K562 (cell line): ENCODE results near the gene SHANK1. TPM values are rescaled to one million over a fixed set of nuclear protein-coding genes. Genes with fewer than 3 reads are reported as not detected.

Experiments
- ATF7 ChIP-seq: fragments of 450-650 bp; IDR thresholded peaks from 2 replicates; pipeline ENCODE4 v1.7.1; 2014; ENCODE audit warnings: mild to moderate bottlenecking, moderate library complexity
- CTBP1 ChIP-seq: fragments of 450-650 bp; IDR thresholded peaks from 2 replicates; pipeline ENCODE4 v1.6.1; 2016; ENCODE audit warnings: borderline replicate concordance
- GATAD2B ChIP-seq: fragments of 450-650 bp; IDR thresholded peaks from 2 replicates; pipeline ENCODE4 v1.6.1; 2017; ENCODE audit warnings: mild to moderate bottlenecking, borderline replicate concordance
- HDAC2 ChIP-seq: fragments of 450-650 bp; IDR thresholded peaks from 2 replicates; pipeline ENCODE4 v1.6.1; 2016; ENCODE audit warnings: mild to moderate bottlenecking
- NEUROD1 ChIP-seq: fragments of 150-350 bp; IDR thresholded peaks from 2 replicates; pipeline ENCODE4 v1.6.1; 2014; ENCODE audit warnings: borderline replicate concordance, low read length, low read depth; ENCODE audit not compliant: partially characterized antibody
- RBM25 ChIP-seq: fragments of 200-400 bp; formaldehyde crosslinking; IDR thresholded peaks from 2 replicates; pipeline ENCODE4 v1.6.1; 2018; ENCODE audit warnings: low read length, low read depth, moderate library complexity; ENCODE audit not compliant: severe bottlenecking
- SAFB ChIP-seq: fragments of 200-400 bp; formaldehyde crosslinking; IDR thresholded peaks from 2 replicates; pipeline ENCODE4 v1.6.1; 2017; ENCODE audit warnings: low read depth, low read length, borderline replicate concordance
- SRF ChIP-seq, 2 experiments: fragments of 250-450, 450-650 bp in 1 of 2; sonication (Bioruptor Pico) in 1 of 2; sonication (generic) in 1 of 2; formaldehyde crosslinking; IDR thresholded peaks; 2 replicates each; pipeline versions ENCODE4 v1.5.0 to v1.5.1; 2020 to 2022; ENCODE audit warnings: mild to moderate bottlenecking in 1 of 2, missing genetic modification reagents in 1 of 2
- STAT5B ChIP-seq: fragments of 250-450 bp; sonication (Bioruptor Pico); IDR thresholded peaks from 2 replicates; pipeline ENCODE4 v1.8.0; 2021; ENCODE audit warnings: mild to moderate bottlenecking, inconsistent platforms
- TARDBP ChIP-seq: fragments of 450-650 bp; IDR thresholded peaks from 2 replicates; pipeline ENCODE4 v1.6.1; 2016
- ZBTB49 ChIP-seq: sonication (generic); formaldehyde crosslinking; IDR thresholded peaks from 2 replicates; pipeline ENCODE4 v1.8.0; 2022; ENCODE audit warnings: missing genetic modification reagents, mild to moderate bottlenecking, borderline replicate concordance
- ZKSCAN1 ChIP-seq: fragments of 150-350 bp; IDR thresholded peaks from 2 replicates; pipeline ENCODE4 v1.6.1; 2016; ENCODE audit warnings: low read depth, low read length
- ZNF217 ChIP-seq: sonication (generic); formaldehyde crosslinking; IDR thresholded peaks from 2 replicates; pipeline ENCODE4 v1.8.0; 2022; ENCODE audit warnings: mild to moderate bottlenecking, missing genetic modification reagents
- ZNF318 ChIP-seq, 2 experiments: fragments of 450-650 bp; IDR thresholded peaks; 2 replicates each; pipeline ENCODE4 v1.6.1; 2016; ENCODE audit warnings: mild to moderate bottlenecking in 2 of 2, borderline replicate concordance in 1 of 2, low read depth in 1 of 2, moderate library complexity in 1 of 2
- polyA plus RNA-seq, 8 experiments: library from polyadenylated mRNA; depleted of rRNA in 4 of 8; stranded (reverse) in 5 of 8; unstranded in 3 of 8; fragments of >200 nt; fragmentation: Nextera tagmentation in 2 of 8; fragmentation: Illumina TruSeq in 1 of 8; extraction: Ambion mirVana in 2 of 8; extraction: Trizol in 1 of 8; gene quantifications; 2 replicates each; pipeline versions ENCODE4 v1.2.1 to v1.2.3, GENCODE V29; 2011 to 2014; ENCODE audit warnings: inconsistent platforms in 1 of 8, missing spikeins in 1 of 8
- total RNA-seq, 7 experiments: library from RNA; depleted of rRNA in 6 of 7; stranded (reverse); fragments of >200 nt in 6 of 7; fragmentation: Illumina TruSeq in 2 of 7; extraction: Trizol in 2 of 7; gene quantifications; 2 replicates each; pipeline versions ENCODE4 v1.2.1 to v1.2.3, GENCODE V29; 2011 to 2021; ENCODE audit warnings: low replicate concordance in 1 of 7
- TF ChIP-seq, protein P1 (sequence below): fragments of 450-650 bp; IDR thresholded peaks from 2 replicates; pipeline ENCODE4 v1.6.1; 2014; ENCODE audit warnings: low read depth, mild to moderate bottlenecking, moderate library complexity, borderline replicate concordance

Gene SHANK1
- total and polyA plus RNA-seq, 9 of the 15 experiments (the other 6 are each of a cell fraction or from before 2014, with no cell fraction given), result 0.33 to 1.3 (median 0.55) TPM; not detected in 2

DNA sequence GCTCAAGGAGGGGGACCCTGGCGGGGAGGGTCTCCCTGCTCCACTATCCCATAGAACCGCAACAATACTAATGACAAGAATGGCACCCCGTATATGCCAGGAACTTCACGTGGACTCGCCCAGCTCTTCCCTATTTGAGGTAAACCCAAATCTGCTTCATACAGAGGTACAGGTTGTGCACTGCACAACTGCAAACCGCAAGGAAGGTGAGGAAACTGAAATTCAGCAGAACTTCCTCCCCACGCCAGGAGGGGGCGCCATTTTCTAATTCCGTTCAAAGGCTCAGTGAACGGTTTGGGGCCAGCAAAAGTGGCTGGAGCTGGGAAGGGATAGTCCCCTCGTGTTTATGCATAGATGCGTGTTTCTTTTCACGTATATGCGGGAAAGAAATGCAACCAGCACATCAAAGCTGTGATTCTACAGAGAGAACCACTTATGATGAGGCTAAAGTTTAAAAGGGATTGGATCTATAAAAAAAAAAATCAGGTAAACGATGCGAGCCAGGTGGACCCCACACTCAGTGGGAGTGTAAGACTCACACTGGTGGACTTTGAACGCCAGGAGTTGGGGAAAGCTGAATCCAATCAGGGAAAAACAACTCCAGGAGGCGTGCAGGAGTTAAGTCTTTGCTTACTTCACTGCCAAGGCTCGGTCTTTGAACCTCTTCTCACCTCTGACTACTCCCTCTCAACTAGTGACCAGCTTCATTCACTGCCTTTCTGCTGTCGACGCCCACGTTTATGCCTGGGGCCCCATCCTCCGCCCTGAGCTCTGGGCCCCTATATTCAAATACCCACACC lies 50.1 kb downstream of the SHANK1 start (continued):
- TF ChIP-seq ZBTB49 (CRISPR knock-in tag) (no peak), ZNF318 (IDR thresholded peaks at IDR 0.05; ENCODE audit: borderline replicate concordance in 1 of 2, low read depth in 1 of 2) (no peak), NEUROD1 (no peak), STAT5B (no peak), ZKSCAN1 (0 out of 2 replicates have a peak, but pooled peaks have one; percentile 9), SRF (CRISPR knock-in tag; IDR thresholded peaks at IDR 0.05) (no peak), HDAC2 (peak; percentile 43; the same call in 1 of the 2 replicates), ZNF217 (CRISPR knock-in tag) (no peak), TARDBP (peak; percentile 47; the same call in 1 of the 2 replicates), ATF7 (no peak), SAFB (peak; percentile 80; the same call in 1 of the 2 replicates), GATAD2B (peak; percentile 85), CTBP1 (peak; percentile 38; the same call in 1 of the 2 replicates), RBM25 (peak; percentile 20)
- TF ChIP-seq, protein P1, sequence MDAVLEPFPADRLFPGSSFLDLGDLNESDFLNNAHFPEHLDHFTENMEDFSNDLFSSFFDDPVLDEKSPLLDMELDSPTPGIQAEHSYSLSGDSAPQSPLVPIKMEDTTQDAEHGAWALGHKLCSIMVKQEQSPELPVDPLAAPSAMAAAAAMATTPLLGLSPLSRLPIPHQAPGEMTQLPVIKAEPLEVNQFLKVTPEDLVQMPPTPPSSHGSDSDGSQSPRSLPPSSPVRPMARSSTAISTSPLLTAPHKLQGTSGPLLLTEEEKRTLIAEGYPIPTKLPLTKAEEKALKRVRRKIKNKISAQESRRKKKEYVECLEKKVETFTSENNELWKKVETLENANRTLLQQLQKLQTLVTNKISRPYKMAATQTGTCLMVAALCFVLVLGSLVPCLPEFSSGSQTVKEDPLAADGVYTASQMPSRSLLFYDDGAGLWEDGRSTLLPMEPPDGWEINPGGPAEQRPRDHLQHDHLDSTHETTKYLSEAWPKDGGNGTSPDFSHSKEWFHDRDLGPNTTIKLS, result no peak
